ENCODE measurements around the gene TAF4.
"Not testable (repeated sequence)": the region's sequence is repeated elsewhere in the genome, so short reads cannot be mapped to it uniquely, and the experiment has no call there.

Gene TAF4

DNA sequence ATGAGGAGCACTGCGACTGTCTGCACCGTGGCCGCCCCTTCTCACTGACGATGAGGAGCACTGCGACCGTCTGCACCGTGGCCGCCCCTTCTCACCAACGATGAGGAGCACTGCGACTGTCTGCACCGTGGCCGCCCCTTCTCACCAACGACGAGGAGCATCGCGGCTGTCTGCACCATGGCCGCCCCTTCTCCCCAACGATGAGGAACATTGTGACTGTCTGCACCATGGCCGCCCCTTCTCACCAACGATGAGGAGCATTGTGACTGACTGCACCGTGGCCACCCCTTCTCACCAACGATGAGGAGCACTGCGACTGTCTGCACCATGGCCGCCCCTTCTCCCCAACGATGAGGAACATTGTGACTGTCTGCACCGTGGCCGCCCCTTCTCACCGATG, 117.6 kb downstream of the TAF4 start:
- DNase-seq (ENCODE audit: low spot score): not testable (repeated sequence)

- DNase-seq (ENCODE audit: low spot score): not testable (repeated sequence)
These were observed 120.2 kb downstream of the TAF4 start for GRCh38 chr20:61945495-61945894.

GRCh38 chr20:61944967-61945366, 120.7 kb downstream of the TAF4 start:
- not testable (repeated sequence) for DNase-seq (ENCODE audit: low spot score)

DNA sequence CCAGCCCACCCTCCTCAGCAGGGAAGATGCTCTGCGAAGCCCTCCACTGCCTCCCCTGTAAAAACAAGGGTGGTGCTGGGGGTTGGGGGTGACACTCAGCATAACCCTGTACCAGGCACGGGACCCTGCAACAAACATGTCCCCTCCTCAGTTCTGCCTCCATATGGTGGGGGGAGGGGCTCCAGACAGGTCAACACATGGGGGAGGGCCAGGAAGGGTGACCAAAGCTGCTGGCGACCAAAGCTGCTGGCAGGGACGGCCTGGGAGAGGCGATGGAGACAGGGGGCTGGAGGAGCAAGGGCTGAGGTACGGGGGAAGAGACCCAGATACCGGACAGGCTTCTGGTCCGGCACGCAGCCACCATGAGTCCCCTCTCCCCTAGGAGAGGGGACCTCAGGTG, 123.2 kb downstream of the TAF4 start:
- no peak for DNase-seq (ENCODE audit: low spot score)

DNA sequence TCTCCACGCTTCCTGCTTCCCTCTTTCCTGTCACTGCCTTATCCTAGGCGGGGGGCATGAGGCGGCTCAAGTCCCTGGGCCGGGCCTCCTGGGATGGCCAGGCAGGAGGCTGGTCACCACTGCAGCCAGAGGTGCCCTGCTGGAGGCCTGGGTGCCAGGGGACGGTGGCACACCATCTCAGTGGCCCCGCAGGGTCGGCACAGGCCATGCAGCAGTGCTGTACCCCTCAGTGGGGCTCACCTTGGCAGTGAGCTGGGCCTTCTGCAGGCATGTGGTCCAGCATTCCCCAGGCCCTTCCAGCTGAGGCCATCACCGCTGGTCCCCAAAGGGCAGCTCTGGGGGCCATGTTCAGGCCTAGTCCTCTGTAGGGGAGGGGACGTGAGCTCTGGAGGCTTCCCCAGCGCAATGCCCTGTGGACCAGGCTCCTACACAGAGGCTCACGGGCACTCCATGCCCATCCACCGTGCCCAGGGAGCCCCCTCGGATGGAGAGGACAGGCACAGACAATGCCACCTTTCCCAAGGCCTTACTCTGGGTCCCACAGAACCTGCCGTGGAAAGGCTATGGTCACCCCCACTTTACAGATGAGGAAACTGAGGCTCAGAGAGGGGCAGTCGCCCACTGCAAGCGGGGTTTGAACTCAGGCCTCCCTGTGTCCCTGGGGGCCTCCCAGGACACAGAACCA, 123.8 kb downstream of the TAF4 start:
- DNase-seq (ENCODE audit: low spot score): no peak

DNA sequence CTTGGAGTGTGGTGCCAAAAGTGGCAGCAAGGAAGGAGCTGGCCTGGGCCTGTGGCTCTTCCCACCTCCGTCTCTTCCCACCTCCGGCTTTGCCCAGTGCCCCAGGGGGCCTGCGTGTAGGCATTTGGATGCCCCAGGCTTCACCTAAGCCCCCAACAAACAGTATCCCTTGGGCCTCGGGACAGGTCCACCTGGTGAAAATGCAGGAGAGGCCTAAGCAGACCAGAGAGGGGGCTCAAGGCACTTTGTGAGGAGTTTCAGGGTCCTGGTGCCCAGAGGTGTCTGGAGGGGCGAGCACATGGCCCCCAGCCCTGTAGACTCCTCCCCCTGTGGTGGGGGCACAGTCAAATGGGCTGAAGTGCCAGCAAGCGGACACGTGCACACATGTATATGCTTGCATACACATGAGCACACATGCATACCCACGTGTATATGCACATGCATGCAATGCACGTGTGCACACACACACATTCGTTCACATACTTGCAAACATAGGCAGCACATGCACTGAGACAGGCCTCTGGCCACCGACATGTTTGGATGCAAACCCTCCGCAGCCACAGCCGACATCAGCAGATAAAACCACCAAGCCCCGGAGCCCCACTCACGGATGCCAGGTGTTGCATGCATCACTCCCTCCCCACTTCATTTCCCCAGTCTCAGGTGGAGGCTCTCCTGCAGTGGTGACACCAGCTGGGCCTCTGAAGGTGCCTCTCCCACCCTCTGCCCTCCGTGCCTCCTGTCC, 124.5 kb downstream of the TAF4 start:
- DNase-seq (ENCODE audit: low spot score): no peak

DNA sequence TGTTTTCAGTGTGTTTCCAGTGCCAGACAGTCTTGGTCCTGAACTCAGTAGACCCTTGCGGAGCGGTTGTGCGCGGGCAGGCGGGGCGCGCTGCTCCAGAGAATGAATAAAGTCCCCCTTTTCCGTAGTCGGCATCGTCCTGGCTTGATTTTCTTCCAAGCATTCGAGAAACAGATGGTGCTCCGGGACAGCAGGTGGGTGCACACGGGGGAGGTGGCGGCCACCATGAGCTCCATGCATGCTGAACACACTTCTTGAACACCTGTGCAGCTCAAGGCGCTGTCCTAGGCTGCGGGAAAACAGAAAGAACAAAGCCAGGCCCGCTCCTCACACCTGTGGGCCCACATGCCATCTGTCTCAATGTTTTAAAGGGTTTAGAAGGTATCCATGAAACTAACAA, 125.2 kb downstream of the TAF4 start:
- no peak for DNase-seq (ENCODE audit: low spot score)

- no peak for DNase-seq (ENCODE audit: low spot score)
These were observed 125.9 kb downstream of the TAF4 start for GRCh38 chr20:61939691-61940360.

- no peak for DNase-seq (ENCODE audit: low spot score)
These were observed 126.6 kb downstream of the TAF4 start for GRCh38 chr20:61938839-61939690.

- no peak for DNase-seq (ENCODE audit: low spot score)
These were observed 127.5 kb downstream of the TAF4 start for GRCh38 chr20:61937963-61938838.

DNA sequence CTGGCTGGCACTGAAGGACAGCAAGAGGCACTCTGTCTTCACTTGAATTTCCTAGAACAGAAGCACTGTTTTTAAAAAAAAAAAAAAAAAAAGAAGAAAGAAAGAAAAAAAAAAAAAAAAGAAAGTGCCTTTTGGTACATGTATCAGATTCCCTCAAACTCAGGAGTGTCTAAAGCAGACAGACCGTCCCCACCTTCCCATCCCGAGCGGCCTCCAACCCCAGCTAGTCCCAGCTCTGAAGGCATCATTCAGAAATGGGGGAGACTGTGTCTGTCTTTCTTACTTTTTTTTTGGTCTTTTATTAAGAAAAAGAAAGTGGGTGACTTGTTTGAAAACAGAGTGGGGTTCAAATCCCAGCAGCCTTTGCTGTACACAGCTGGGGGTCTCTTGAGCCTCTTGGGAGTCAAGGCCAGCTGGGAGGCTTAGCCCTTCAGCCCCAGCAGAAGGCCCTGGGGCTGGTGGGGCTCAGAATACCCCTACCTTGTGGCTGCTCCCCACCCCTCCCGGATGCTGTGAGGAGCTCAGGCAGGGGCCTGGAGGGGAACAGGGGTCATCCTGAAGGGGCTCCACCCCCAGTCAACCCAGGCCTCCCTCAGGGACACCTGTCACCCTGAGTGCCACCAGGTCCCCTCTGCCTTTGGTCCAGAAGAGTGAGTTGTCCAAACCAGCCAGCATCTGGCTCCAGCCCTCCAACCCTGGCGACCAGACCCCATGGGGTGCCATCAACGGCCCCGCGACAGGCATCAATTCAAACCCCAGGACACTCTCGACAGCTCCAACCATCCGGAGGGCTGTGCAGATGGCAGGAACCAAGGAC, 128.3 kb downstream of the TAF4 start:
- DNase-seq (ENCODE audit: low spot score): no peak

- no peak for DNase-seq (ENCODE audit: low spot score)
These were observed 129.0 kb downstream of the TAF4 start for GRCh38 chr20:61936701-61937131.

GRCh38 chr20:61935926-61936700, 129.6 kb downstream of the TAF4 start:
- DNase-seq (ENCODE audit: low spot score): no peak

GRCh38 chr20:61934716-61935530, 130.8 kb downstream of the TAF4 start:
- DNase-seq (ENCODE audit: low spot score): no peak

DNA sequence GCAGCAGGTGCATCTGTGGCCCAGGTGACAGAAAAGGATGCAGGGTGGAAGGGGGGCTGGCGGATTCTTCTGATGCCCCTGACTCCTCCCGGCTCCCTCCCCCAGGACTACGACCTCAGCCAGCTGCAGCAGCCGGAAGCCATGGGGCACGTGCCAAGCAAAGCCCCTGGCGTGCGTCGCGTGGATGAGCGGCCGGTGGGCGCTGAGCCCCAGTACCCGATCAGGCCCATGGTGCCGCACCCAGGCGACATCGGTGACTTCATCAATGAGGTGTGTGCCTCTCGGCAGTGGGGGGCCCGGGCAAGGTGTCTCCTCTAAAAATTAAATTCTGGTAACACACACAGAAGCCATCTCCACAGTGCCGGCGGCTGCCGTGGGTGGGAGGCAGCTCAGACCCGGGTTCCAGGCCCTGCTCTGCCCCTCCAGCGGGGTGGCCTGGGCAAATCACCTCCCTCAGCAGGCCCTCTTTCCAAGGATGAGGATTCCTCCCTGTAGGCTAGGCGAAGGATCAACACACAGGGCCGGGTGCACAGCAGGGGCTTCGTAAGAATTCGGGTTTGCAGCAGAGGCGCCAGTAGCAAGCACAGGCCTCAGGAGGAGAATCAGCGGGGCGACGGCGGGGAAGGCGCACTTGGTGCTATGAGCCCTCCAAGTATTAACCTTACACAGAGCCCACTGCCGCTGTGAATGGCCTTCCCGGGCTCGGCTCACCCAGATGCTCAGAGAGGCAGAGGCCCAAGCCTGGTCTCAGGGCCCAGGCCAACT, 131.5 kb downstream of the TAF4 start:
- DNase-seq (ENCODE audit: low spot score): no peak

DNA sequence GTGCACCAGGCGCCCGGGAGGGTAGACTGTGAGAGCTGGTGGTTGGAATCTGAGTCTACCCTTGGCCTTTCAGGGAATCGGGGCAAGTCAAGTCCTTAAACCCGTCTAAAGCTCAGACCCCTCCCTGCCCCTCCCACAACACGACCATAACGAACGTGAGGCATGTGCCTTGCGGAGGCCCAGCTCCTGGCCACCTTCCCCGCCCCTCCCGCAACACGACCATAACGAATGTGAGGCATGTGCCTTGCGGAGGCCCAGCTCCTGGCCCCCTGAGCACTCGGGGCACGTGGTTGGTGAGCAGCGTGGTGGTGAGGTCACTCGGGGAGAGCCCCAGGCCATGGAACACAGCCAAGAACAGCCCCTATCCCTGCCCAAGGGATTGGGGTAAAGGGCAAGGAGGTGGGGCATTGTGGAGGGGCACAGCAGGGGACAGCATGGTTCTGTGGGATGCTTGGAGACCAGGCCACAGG, 132.2 kb downstream of the TAF4 start:
- DNase-seq (ENCODE audit: low spot score): no peak

- no peak for DNase-seq (ENCODE audit: low spot score)
These were observed 132.8 kb downstream of the TAF4 start for GRCh38 chr20:61932711-61933480.

All from hematopoietic multipotent progenitor cell treated with erythropoietin and hydrocortisone succinate and interleukin-3 and kit ligand, for 17 days (in vitro differentiated cells).